Right cardiac atrium (tissue), 5 donors: ENCODE measurements around the gene FAM107A. TPM values are rescaled to one million over a fixed set of nuclear protein-coding genes. Genes with fewer than 3 reads are reported as not detected.
"Not testable (repeated sequence)": the region's sequence is repeated elsewhere in the genome, so short reads cannot be mapped to it uniquely, and the experiment has no call there.

Experiments
- ATAC-seq, 2 donors: fragments of 200-7000 bp; cut with Tn5 transposase; one replicate each; pipeline versions ENCODE4 v1.8.0 to v1.9.1; 2020; ENCODE audit warnings: moderate library complexity in 2 of 2, mild to moderate bottlenecking in 1 of 2
- DNase-seq, 3 donors: peaks; one replicate each; pipeline ENCODE4 v3.0.0-alpha.2; 2020
- H3K27ac ChIP-seq: one replicate; pipeline ENCODE4 v1.5.1; 2013; ENCODE audit warnings: mild to moderate bottlenecking, low read length, control low read depth, moderate library complexity
- H3K27me3 ChIP-seq: one replicate; pipeline ENCODE4 v1.6.1; 2013; ENCODE audit not compliant: control insufficient read depth, insufficient read depth
- H3K4me1 ChIP-seq: one replicate; pipeline ENCODE4 v1.6.1; 2013; ENCODE audit warnings: low read length; ENCODE audit not compliant: control insufficient read depth, insufficient read depth
- H3K4me3 ChIP-seq: one replicate; pipeline ENCODE4 v1.5.1; 2013; ENCODE audit warnings: low read length, control low read depth
- H3K9me3 ChIP-seq: one replicate; pipeline ENCODE4 v1.6.1; 2013; ENCODE audit warnings: low read length; ENCODE audit not compliant: control insufficient read depth
- WGBS: extraction: QIAGEN DNeasy Blood & Tissue Kit; methylation state at CpG from one replicate; pipeline ENCODE4 v1.1.7; 2013; 5-methylcytosine and 5-hydroxymethylcytosine counted together
- intact Hi-C, 4 donors: fragments of 100-400 bp; cut with DNase I; formaldehyde crosslinking; loops; one replicate each; pipeline versions ENCODE4 v1.11.0 to v1.14.0; 2022 to 2023
- polyA plus RNA-seq: library from polyadenylated mRNA; stranded (reverse); fragments of 200-250 nt; gene quantifications from one replicate; pipeline ENCODE4 v1.2.3, GENCODE V29; 2013
- total RNA-seq, 4 donors: library from RNA; stranded (reverse); fragmentation: NEBNext Ultra II Directional; extraction: Animal tissue kit (Norgen Biotek cat#: 25700); gene quantifications; one replicate each; pipeline ENCODE4 v1.2.1, GENCODE V29; 2021
- donor health status: healthy with polysubstance abuse.
- donor health status: DM: no; HTN: yes; CAD: no.
- donor health status: DM: no; HTN: no; CAD: no.
- donor health status: DM: no; HTN: yes; CAD: no; lungs with severe emphysema.
- donor health status: DM: yes; HTN: yes; CAD: no.

FAM107A gene
- total and polyA plus RNA-seq, 5 donors = 38.0 to 80.8 (median 55.9) TPM

GRCh38 chr3:58535531-58536500, 41.4 kb downstream of the FAM107A start:
- WGBS = 27% methylated on average over 2 of the region's 2 CpGs
- no peaks in the 10 kb centered on the region for H3K27me3 ChIP-seq
- H3K4me1 ChIP-seq = peaks cover 13% of the 10 kb centered on the region
- no peak overlapping the region for H3K27ac ChIP-seq
- intact Hi-C loops = loop anchor here in 1 of 4 donors (10.0 kb wide), 1 partner anchor 221 kb away; no protein-coding TSS in a partner anchor
- no peaks in the 10 kb centered on the region for H3K9me3 ChIP-seq
- ATAC-seq (peak in 1 of 2 donors; percentile 7), DNase-seq (no peak)
- H3K4me3 ChIP-seq = peak overlapping the region; percentile 46

- Histone ChIP-seq H3K27ac (no peak overlapping the region), H3K4me3 (no peak overlapping the region), H3K4me1 (peaks cover 13% of the 10 kb centered on the region), H3K9me3 (no peaks in the 10 kb centered on the region), H3K27me3 (no peaks in the 10 kb centered on the region)
- intact Hi-C loops = loop anchor here in 2 of 4 donors (5.0 to 10.0 kb wide), 2 partner anchors 213 to 220 kb away; no protein-coding TSS in a partner anchor
- DNase-seq (no peak), ATAC-seq (no peak)
- 95% methylated on average over 9 of the region's 9 CpGs for WGBS
These were observed 42.3 kb downstream of the FAM107A start for GRCh38 chr3:58534592-58535494.

- intact Hi-C loops = loop anchor here in 2 of 4 donors (5.0 to 10.0 kb wide), 2 partner anchors 211 to 218 kb away; no protein-coding TSS in a partner anchor
- no peak overlapping the region for H3K27ac ChIP-seq
- no peaks in the 10 kb centered on the region for H3K9me3 ChIP-seq
- peaks cover 13% of the 10 kb centered on the region for H3K4me1 ChIP-seq
- 22% methylated on average over 11 of the region's 11 CpGs for WGBS
- peak; percentile 71 to 91 (median 88) for DNase-seq
- no peaks in the 10 kb centered on the region for H3K27me3 ChIP-seq
- ATAC-seq = peak; percentile 41 to 63
- no peak overlapping the region for H3K4me3 ChIP-seq
These were observed 44.4 kb downstream of the FAM107A start for GRCh38 chr3:58532794-58533220.

GRCh38 chr3:58531956-58532355, 45.2 kb downstream of the FAM107A start:
- Histone ChIP-seq H3K27ac (no peak overlapping the region), H3K4me3 (no peak overlapping the region), H3K27me3 (no peaks in the 10 kb centered on the region), H3K4me1 (peaks cover 9% of the 10 kb centered on the region), H3K9me3 (no peaks in the 10 kb centered on the region)
- ATAC-seq (no peak), DNase-seq (no peak)
- intact Hi-C loops = loop anchor here in 2 of 4 donors (5.0 to 10.0 kb wide), 2 partner anchors 210 to 217 kb away; no protein-coding TSS in a partner anchor
- WGBS = 86% methylated on average over 2 of the region's 2 CpGs

- H3K27ac ChIP-seq = no peak overlapping the region
- no peaks in the 10 kb centered on the region for H3K9me3 ChIP-seq
- intact Hi-C loops = loop anchor here in 2 of 4 donors (5.0 to 10.0 kb wide), 2 partner anchors 209 to 217 kb away; no protein-coding TSS in a partner anchor
- H3K4me1 ChIP-seq = peaks cover 8% of the 10 kb centered on the region
- no peaks in the 10 kb centered on the region for H3K27me3 ChIP-seq
- ATAC-seq = no peak
- peak in 1 of 3 donors; percentile 48 for DNase-seq
- WGBS = 93% methylated on average over 7 of the region's 7 CpGs
- no peak overlapping the region for H3K4me3 ChIP-seq
These were observed 45.6 kb downstream of the FAM107A start for GRCh38 chr3:58531555-58531954.

- intact Hi-C loops = loop anchor here in 2 of 4 donors (5.0 to 10.0 kb wide), 2 partner anchors 208 to 216 kb away; no protein-coding TSS in a partner anchor
- H3K4me1 ChIP-seq = no peaks in the 10 kb centered on the region
- H3K27ac ChIP-seq = no peak overlapping the region
- DNase-seq (no peak), ATAC-seq (no peak)
- no peaks in the 10 kb centered on the region for H3K9me3 ChIP-seq
- 87% methylated on average over 18 of the region's 18 CpGs for WGBS
- H3K27me3 ChIP-seq = no peaks in the 10 kb centered on the region
- no peak overlapping the region for H3K4me3 ChIP-seq
These were observed 46.8 kb downstream of the FAM107A start for GRCh38 chr3:58530354-58530865.

GRCh38 chr3:58529516-58530353, 47.5 kb downstream of the FAM107A start:
- DNase-seq (peak in 1 of 3 donors; percentile 63), ATAC-seq (no peak)
- Histone ChIP-seq H3K27ac (no peak overlapping the region), H3K27me3 (no peaks in the 10 kb centered on the region), H3K4me1 (no peaks in the 10 kb centered on the region), H3K9me3 (no peaks in the 10 kb centered on the region), H3K4me3 (no peak overlapping the region)
- intact Hi-C loops = loop anchor here in 3 of 4 donors (5.0 to 10.0 kb wide), 2 partner anchors 207 to 215 kb away; no protein-coding TSS in a partner anchor
- 70% methylated on average over 15 of the region's 15 CpGs for WGBS

GRCh38 chr3:58528629-58529028, 48.6 kb downstream of the FAM107A start:
- Histone ChIP-seq H3K27me3 (no peaks in the 10 kb centered on the region), H3K4me3 (no peak overlapping the region), H3K9me3 (no peaks in the 10 kb centered on the region), H3K27ac (no peak overlapping the region), H3K4me1 (no peaks in the 10 kb centered on the region)
- intact Hi-C loops = loop anchor here in 1 of 4 donors (10.0 kb wide), 1 partner anchor 214 kb away; no protein-coding TSS in a partner anchor
- DNase-seq = peak in 2 of 3 donors; percentile 32 to 73
- 49% methylated on average over 6 of the region's 6 CpGs for WGBS
- no peak for ATAC-seq

GRCh38 chr3:58527440-58527839, 49.8 kb downstream of the FAM107A start:
- not testable (repeated sequence) for H3K27ac ChIP-seq, H3K4me3 ChIP-seq, ATAC-seq, H3K4me1 ChIP-seq, H3K27me3 ChIP-seq, DNase-seq, H3K9me3 ChIP-seq
- 94% methylated on average over 3 of the region's 3 CpGs for WGBS
- intact Hi-C loops = loop anchor here in 1 of 4 donors (10.0 kb wide), 1 partner anchor 213 kb away; no protein-coding TSS in a partner anchor
